Spinal cord (tissue), 10 donors: Measurements from ENCODE around the gene TNK1. TPM values are rescaled to one million over a fixed set of nuclear protein-coding genes. Genes with fewer than 3 reads are reported as not detected.

Experiments used
- DNase-seq, 6 donors: peaks; one replicate each; pipeline versions ENCODE4 v3.0.0 to v3.0.0-alpha.2; 2013 to 2015; ENCODE audit warnings: low spot score in 6 of 6, low read depth in 4 of 6
- H3K27ac ChIP-seq: one replicate; pipeline ENCODE4 v1.5.1; 2013; ENCODE audit warnings: low read depth, low read length, control low read depth
- H3K27me3 ChIP-seq: one replicate; pipeline ENCODE4 v1.6.1; 2013; ENCODE audit warnings: low read length; ENCODE audit not compliant: control insufficient read depth, insufficient read depth
- H3K36me3 ChIP-seq: one replicate; pipeline ENCODE4 v1.6.1; 2013; ENCODE audit warnings: low read length; ENCODE audit not compliant: control insufficient read depth, insufficient read depth
- H3K4me1 ChIP-seq: one replicate; pipeline ENCODE4 v1.6.1; 2013; ENCODE audit warnings: low read length; ENCODE audit not compliant: control insufficient read depth, insufficient read depth
- H3K4me3 ChIP-seq: one replicate; pipeline ENCODE4 v1.5.1; 2013; ENCODE audit warnings: low read depth, low read length, control low read depth
- H3K9me3 ChIP-seq: one replicate; pipeline ENCODE4 v1.6.1; 2013; ENCODE audit warnings: low read length; ENCODE audit not compliant: control insufficient read depth, insufficient read depth
- WGBS: methylation state at CpG from one replicate; pipeline ENCODE4 v1.1.5; 2013; ENCODE audit warnings: missing lambda C conversion rate; ENCODE audit not compliant: insufficient coverage; 5-methylcytosine and 5-hydroxymethylcytosine counted together
- polyA plus RNA-seq, 2 donors: library from polyadenylated mRNA; unstranded; fragments of 120-200 nt; gene quantifications; one replicate each; pipeline ENCODE4 v1.2.1, GENCODE V29; 2013; ENCODE audit not compliant: insufficient read length in 2 of 2
- total RNA-seq, 2 donors: library from RNA; depleted of rRNA in 1 of 2; stranded (reverse); fragments of 120-200 nt in 1 of 2; fragments of >200 nt in 1 of 2; gene quantifications; one replicate each; pipeline versions ENCODE4 v1.2.3 to v1.2.4, GENCODE V29; 2013 to 2014
- donor health status: healthy.

The TNK1 gene
- total and polyA plus RNA-seq, 4 donors: 0.79 to 4.6 (median 2.5) TPM

DNA sequence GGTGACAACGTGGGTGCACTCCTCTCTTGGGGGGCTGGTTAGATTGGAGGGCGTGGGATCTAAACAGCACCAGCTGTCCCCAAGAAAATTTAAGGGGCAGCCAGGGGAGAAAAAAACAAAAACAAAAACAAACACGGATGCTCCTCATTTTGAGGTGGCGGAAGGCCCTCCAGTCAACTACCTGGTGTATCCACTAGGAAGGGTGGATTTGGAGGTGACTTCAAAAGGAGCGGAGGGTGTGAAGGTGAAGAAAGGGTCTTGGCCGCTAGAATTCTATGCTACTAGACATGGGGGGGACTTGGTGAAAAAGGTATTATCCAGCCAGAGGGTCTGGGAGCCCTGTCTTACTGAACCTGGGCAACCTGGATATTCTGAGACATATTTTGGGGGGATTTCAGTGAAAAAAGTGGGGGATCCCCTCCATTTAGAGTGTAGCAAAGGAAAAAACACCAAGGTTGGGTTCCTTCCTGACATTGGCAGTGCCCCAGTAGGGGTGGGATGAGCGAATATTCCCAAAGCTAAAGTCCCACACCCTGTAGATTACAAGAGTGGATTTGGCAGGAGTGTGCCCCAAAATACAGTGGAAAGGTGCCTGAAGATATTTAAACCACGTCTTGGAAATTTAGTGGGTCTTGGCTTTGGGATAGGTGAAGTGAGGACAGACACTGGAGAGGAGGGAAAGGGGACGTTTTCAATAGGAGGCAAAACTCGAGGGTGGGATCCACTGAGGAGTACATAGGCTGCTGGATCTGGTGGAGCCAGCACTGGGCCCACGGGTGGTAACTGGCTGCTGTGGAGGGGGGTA lies 58.0 kb downstream of the TNK1 start:
- Histone ChIP-seq H3K27ac (peak overlapping the region; percentile 84), H3K4me3 (peak overlapping the region; percentile 55), H3K27me3 (peaks cover 36% of the 10 kb centered on the region), H3K4me1 (peaks cover 65% of the 10 kb centered on the region), H3K9me3 (no peaks in the 10 kb centered on the region), H3K36me3 (peaks cover 9% of the 10 kb centered on the region)
- 24% methylated on average over 8 of the region's 11 CpGs for WGBS
- DNase-seq: no peak

Other genes starting within 250 kb of the TNK1 start
Only the 30 nearest of the 38 such genes appear.
- 10 to 100 TPM; 50.6 to 82.8 TPM for gene DLG4, start 161.3 kb upstream of the TNK1 start, total RNA-seq
- 100 to 1,000 TPM; 192 to 203 TPM for gene DLG4, start 161.3 kb upstream of the TNK1 start, polyA plus RNA-seq
- gene ACADVL, start 161.2 kb upstream of the TNK1 start, total RNA-seq: 100 to 1,000 TPM; 131 to 478 TPM
- gene ACADVL, start 161.2 kb upstream of the TNK1 start, polyA plus RNA-seq: 100 to 1,000 TPM; 381 to 455 TPM
- 10 to 100 TPM; 31.7 to 46.6 TPM for gene DVL2, start 146.6 kb upstream of the TNK1 start, total RNA-seq
- 10 to 100 TPM; 47.9 to 59.7 TPM for gene DVL2, start 146.6 kb upstream of the TNK1 start, polyA plus RNA-seq
- gene PHF23, start 141.6 kb upstream of the TNK1 start, total RNA-seq: 10 to 100 TPM; 26.2 to 49.0 TPM
- gene PHF23, start 141.6 kb upstream of the TNK1 start, polyA plus RNA-seq: 10 to 100 TPM; 50.2 to 53.2 TPM
- 100 to 1,000 TPM; 196 to 481 TPM for gene GABARAP, start 138.6 kb upstream of the TNK1 start, total RNA-seq
- 100 to 1,000 TPM; 431 to 461 TPM for gene GABARAP, start 138.6 kb upstream of the TNK1 start, polyA plus RNA-seq
- 10 to 100 TPM; 44.4 to 47.9 TPM for gene CTDNEP1, start 129.4 kb upstream of the TNK1 start, total RNA-seq
- 100 to 1,000 TPM; 177 to 181 TPM for gene CTDNEP1, start 129.4 kb upstream of the TNK1 start, polyA plus RNA-seq
- gene ELP5, start 128.9 kb upstream of the TNK1 start, total RNA-seq: 10 to 100 TPM; 24.9 to 47.7 TPM
- 10 to 100 TPM; 49.8 to 52.2 TPM for gene ELP5, start 128.9 kb upstream of the TNK1 start, polyA plus RNA-seq
- 1 to 10 TPM in 1 of 2 donors, under 1 TPM in 1; 0.79 to 2.3 TPM for gene CLDN7, start 118.6 kb upstream of the TNK1 start, total RNA-seq
- gene CLDN7, start 118.6 kb upstream of the TNK1 start, polyA plus RNA-seq: 1 to 10 TPM; 1.3 TPM
- 1 to 10 TPM in 1 of 2 donors, under 1 TPM in 1; 0.59 to 1.9 TPM for gene SLC2A4, start 99.4 kb upstream of the TNK1 start, total RNA-seq
- under 1 TPM; 0.48 to 0.78 TPM for gene SLC2A4, start 99.4 kb upstream of the TNK1 start, polyA plus RNA-seq
- gene YBX2, start 86.5 kb upstream of the TNK1 start, total RNA-seq: 1 to 10 TPM in 1 of 2 donors, under 1 TPM in 1; 0.50 to 1.0 TPM
- gene YBX2, start 86.5 kb upstream of the TNK1 start, polyA plus RNA-seq: 1 to 10 TPM; 4.2 to 6.9 TPM
- 100 to 1,000 TPM; 146 to 202 TPM for gene EIF5A, start 73.5 kb upstream of the TNK1 start, total RNA-seq
- 100 to 1,000 TPM; 366 to 375 TPM for gene EIF5A, start 73.5 kb upstream of the TNK1 start, polyA plus RNA-seq
- 10 to 100 TPM; 19.2 to 65.5 TPM for gene GPS2, start 65.7 kb upstream of the TNK1 start, total RNA-seq
- gene GPS2, start 65.7 kb upstream of the TNK1 start, polyA plus RNA-seq: 10 to 100 TPM; 98.3 to 99.4 TPM
- gene NEURL4, start 51.8 kb upstream of the TNK1 start, total RNA-seq: 10 to 100 TPM; 28.6 TPM
- gene NEURL4, start 51.8 kb upstream of the TNK1 start, polyA plus RNA-seq: 10 to 100 TPM; 43.9 to 56.4 TPM
- 10 to 100 TPM in 1 of 2 donors, 1 to 10 TPM in 1; 4.6 to 13.7 TPM for gene ACAP1, start 44.6 kb upstream of the TNK1 start, total RNA-seq
- 10 to 100 TPM; 13.8 to 18.1 TPM for gene ACAP1, start 44.6 kb upstream of the TNK1 start, polyA plus RNA-seq
- gene KCTD11, start 28.9 kb upstream of the TNK1 start, total RNA-seq: 10 to 100 TPM in 1 of 2 donors, 1 to 10 TPM in 1; 5.6 to 10.4 TPM
- gene KCTD11, start 28.9 kb upstream of the TNK1 start, polyA plus RNA-seq: 10 to 100 TPM; 12.6 to 13.5 TPM
- not detected for gene TMEM95, start 25.9 kb upstream of the TNK1 start, total RNA-seq
- gene TMEM95, start 25.9 kb upstream of the TNK1 start, polyA plus RNA-seq: not detected
- 10 to 100 TPM in 1 of 2 donors, 1 to 10 TPM in 1; 8.0 to 21.7 TPM for gene PLSCR3, start 13.4 kb downstream of the TNK1 start, total RNA-seq
- 10 to 100 TPM; 29.3 to 38.8 TPM for gene PLSCR3, start 13.4 kb downstream of the TNK1 start, polyA plus RNA-seq
- gene TMEM256, start 23.0 kb downstream of the TNK1 start, total RNA-seq: 100 to 1,000 TPM in 1 of 2 donors, 10 to 100 TPM in 1; 70.9 to 130 TPM
- 10 to 100 TPM; 48.6 to 54.7 TPM for gene TMEM256, start 23.0 kb downstream of the TNK1 start, polyA plus RNA-seq
- 10 to 100 TPM; 21.5 to 25.3 TPM for gene NLGN2, start 26.8 kb downstream of the TNK1 start, total RNA-seq
- gene NLGN2, start 26.8 kb downstream of the TNK1 start, polyA plus RNA-seq: 100 to 1,000 TPM; 196 to 210 TPM
- not detected for gene SPEM1, start 39.2 kb downstream of the TNK1 start, total RNA-seq
- gene SPEM1, start 39.2 kb downstream of the TNK1 start, polyA plus RNA-seq: under 1 TPM in 1 of 2 donors, not detected in 1; 0.29 TPM
- gene SPEM2, start 44.5 kb downstream of the TNK1 start, total RNA-seq: not detected
- gene SPEM2, start 44.5 kb downstream of the TNK1 start, polyA plus RNA-seq: under 1 TPM; 0.23 to 0.67 TPM
- not detected for gene SPEM3, start 47.8 kb downstream of the TNK1 start, total RNA-seq
- under 1 TPM in 1 of 2 donors, not detected in 1; 0.05 TPM for gene SPEM3, start 47.8 kb downstream of the TNK1 start, polyA plus RNA-seq
- gene TMEM102, start 54.3 kb downstream of the TNK1 start, total RNA-seq: 1 to 10 TPM in 1 of 2 donors, under 1 TPM in 1; 0.69 to 1.3 TPM
- gene TMEM102, start 54.3 kb downstream of the TNK1 start, polyA plus RNA-seq: 1 to 10 TPM; 2.1 to 2.4 TPM
- gene FGF11, start 58.4 kb downstream of the TNK1 start, total RNA-seq: 10 to 100 TPM; 11.2 to 25.7 TPM
- gene FGF11, start 58.4 kb downstream of the TNK1 start, polyA plus RNA-seq: 10 to 100 TPM; 32.8 to 42.2 TPM
- 10 to 100 TPM; 19.1 to 25.9 TPM for gene CHRNB1, start 64.0 kb downstream of the TNK1 start, total RNA-seq
- 10 to 100 TPM; 20.9 TPM for gene CHRNB1, start 64.0 kb downstream of the TNK1 start, polyA plus RNA-seq
- 10 to 100 TPM; 19.8 to 32.6 TPM for gene ZBTB4, start 98.5 kb downstream of the TNK1 start, total RNA-seq
- 10 to 100 TPM; 59.6 to 60.6 TPM for gene ZBTB4, start 98.5 kb downstream of the TNK1 start, polyA plus RNA-seq
- gene SLC35G6, start 100.4 kb downstream of the TNK1 start, total RNA-seq: not detected
- gene SLC35G6, start 100.4 kb downstream of the TNK1 start, polyA plus RNA-seq: 1 to 10 TPM in 1 of 2 donors, under 1 TPM in 1; 0.40 to 1.4 TPM
- 10 to 100 TPM; 50.3 to 61.9 TPM for gene POLR2A, start 103.3 kb downstream of the TNK1 start, total RNA-seq
- gene POLR2A, start 103.3 kb downstream of the TNK1 start, polyA plus RNA-seq: 10 to 100 TPM; 90.9 to 92.7 TPM
- 10 to 100 TPM in 1 of 2 donors, 1 to 10 TPM in 1; 5.6 to 15.5 TPM for gene TNFSF12, start 168.0 kb downstream of the TNK1 start, total RNA-seq
- 10 to 100 TPM; 23.5 to 31.4 TPM for gene TNFSF12, start 168.0 kb downstream of the TNK1 start, polyA plus RNA-seq
- 1 to 10 TPM; 1.8 to 4.9 TPM for gene TNFSF13, start 177.7 kb downstream of the TNK1 start, total RNA-seq
- gene TNFSF13, start 177.7 kb downstream of the TNK1 start, polyA plus RNA-seq: 1 to 10 TPM; 4.2 to 4.5 TPM